GM20000 (cell line): ENCODE measurements around the gene LYRM4.
"Not testable (repeated sequence)": the region's sequence is repeated elsewhere in the genome, so short reads cannot be mapped to it uniquely, and the experiment has no call there.

Experiments
- DNase-seq: peaks from one replicate; pipeline ENCODE4 v3.0.0; 2012; ENCODE audit warnings: low spot score
- TF ChIP-seq, protein P1 (sequence below): IDR thresholded peaks from 2 replicates; pipeline ENCODE4 v1.5.1; 2012; ENCODE audit warnings: mild to moderate bottlenecking, control low read depth; ENCODE audit errors: extremely low read depth, missing control alignments

LYRM4 gene

DNA sequence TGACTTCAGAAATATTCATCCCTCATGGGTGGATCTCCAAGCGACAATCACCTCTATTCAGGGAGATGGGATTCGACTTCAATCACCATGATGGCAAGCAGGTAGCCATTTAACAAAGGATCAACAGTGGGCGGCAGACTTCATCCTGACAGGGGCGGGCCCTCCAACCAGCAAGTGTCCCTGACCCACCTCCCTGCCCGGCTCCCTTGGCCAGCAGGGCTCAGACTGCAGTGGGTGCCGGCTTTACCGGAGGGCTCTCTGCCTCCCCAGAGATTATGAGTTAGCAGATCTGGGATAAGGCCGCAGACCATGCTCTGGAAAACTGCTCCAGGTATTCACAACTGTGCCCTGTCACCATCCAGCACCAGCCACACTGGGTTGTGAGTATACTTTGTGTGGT lies 136.2 kb downstream of the LYRM4 start:
- TF ChIP-seq, protein P1, sequence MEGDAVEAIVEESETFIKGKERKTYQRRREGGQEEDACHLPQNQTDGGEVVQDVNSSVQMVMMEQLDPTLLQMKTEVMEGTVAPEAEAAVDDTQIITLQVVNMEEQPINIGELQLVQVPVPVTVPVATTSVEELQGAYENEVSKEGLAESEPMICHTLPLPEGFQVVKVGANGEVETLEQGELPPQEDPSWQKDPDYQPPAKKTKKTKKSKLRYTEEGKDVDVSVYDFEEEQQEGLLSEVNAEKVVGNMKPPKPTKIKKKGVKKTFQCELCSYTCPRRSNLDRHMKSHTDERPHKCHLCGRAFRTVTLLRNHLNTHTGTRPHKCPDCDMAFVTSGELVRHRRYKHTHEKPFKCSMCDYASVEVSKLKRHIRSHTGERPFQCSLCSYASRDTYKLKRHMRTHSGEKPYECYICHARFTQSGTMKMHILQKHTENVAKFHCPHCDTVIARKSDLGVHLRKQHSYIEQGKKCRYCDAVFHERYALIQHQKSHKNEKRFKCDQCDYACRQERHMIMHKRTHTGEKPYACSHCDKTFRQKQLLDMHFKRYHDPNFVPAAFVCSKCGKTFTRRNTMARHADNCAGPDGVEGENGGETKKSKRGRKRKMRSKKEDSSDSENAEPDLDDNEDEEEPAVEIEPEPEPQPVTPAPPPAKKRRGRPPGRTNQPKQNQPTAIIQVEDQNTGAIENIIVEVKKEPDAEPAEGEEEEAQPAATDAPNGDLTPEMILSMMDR = no peak
- no peak for DNase-seq

DNA sequence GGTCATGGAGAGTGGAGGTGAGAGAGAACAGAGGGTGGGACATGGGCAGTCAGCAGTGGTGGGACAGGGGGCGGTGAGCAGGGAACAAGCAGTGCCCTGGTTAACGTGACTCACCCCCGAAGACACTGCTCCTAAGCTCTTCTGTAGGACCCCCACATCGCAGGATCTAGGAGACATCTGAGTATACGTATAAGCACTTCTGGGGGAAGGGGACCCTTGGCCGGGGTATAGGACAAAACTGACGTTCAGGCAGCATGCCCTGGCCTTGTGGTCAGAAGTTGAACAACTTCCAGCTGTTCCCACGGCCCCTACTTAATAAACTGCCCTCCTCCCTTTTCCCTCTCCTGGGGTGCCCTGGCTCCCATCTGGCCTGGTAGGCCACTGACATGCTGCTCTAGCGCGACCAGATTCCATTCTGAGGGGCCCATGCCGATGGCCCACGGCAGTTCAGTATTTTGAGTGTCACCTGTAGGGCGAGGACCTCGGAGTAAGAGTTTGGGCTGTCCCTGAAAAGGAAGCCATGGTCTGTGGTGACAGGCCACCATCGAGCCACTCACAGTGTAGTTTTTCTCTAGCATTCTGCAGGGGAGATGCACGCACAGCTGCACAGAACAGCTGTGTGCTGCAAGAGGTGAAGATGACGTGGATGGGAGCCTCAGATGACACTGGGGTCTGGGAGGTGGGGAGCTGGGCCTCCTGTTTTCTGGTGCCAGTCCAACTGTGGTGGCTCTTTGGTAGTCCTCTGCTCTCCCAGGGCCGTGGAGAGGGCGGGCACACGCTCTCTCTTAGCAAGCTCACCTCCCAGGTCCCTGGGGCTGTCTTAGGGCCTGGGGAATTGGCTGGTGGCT lies 137.2 kb downstream of the LYRM4 start:
- TF ChIP-seq, protein P1 = no peak
- DNase-seq = no peak

DNA sequence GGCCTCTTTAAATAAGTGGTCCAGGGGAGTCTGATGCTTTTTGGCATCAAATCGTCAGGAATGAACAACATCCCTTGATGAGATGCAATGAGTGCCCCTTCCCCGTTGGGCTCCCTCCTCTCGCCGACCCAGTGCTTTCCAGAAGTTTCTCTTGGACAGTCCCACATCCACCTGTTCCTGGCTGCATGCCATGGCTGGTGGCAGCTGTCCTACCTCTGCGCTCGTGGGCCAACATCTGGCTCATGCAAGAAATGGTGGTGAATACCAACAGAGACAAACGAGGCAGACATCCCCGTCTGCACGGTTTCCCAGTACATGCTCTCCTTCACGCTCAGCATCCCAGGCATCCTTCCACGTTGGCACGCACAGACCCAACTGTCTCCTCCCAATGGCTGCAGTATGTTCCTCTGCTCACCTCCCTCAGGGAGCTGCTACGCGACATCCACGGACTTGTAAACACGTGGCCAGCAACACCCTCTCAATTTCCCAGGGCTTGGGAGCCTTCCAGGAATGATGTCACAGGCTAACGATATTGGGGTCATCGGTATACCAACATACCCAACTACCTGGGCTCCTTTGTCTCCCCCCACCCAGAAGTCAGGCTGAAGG lies 138.1 kb downstream of the LYRM4 start:
- no peak for DNase-seq
- TF ChIP-seq, protein P1 = no peak

DNA sequence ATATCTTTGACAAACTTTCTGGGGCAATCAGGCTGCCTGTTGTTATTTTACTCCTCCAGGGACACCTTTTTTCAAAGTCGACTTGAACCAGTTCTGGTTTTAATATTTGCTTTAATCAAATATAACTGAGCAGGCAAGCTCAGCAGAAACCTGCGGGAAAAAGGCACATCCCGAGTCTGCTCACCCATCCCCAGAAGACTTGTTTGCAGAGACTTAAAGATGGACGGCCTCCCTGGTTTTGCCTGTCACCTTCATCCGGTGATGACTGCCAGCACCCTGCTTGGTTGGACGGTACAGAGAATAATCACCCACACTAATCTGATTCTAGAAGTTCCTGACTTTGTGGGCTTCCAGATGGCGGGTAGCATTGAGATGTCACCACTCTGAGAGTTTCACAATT lies 138.8 kb downstream of the LYRM4 start:
- DNase-seq = no peak
- TF ChIP-seq, protein P1 = no peak

DNA sequence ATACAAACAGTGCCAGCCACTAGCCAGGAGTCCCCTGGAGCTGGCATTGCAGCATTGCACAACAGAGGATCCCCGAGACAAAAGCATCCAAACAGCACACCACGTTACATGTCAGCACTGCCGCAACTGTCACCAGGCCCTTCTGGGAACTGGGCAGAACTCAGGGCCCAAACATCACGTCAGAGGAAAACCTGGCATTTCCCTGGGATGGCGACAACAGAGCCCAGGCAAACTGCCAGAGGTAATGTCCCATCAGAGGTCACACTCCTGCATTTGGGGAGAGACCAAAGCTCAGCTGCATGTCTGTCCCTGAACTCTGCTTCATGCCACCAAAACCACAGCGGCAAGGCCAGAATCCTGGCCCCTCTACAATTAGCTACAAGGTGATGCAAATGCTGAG lies 139.3 kb downstream of the LYRM4 start:
- DNase-seq = no peak
- TF ChIP-seq, protein P1 = no peak

DNA sequence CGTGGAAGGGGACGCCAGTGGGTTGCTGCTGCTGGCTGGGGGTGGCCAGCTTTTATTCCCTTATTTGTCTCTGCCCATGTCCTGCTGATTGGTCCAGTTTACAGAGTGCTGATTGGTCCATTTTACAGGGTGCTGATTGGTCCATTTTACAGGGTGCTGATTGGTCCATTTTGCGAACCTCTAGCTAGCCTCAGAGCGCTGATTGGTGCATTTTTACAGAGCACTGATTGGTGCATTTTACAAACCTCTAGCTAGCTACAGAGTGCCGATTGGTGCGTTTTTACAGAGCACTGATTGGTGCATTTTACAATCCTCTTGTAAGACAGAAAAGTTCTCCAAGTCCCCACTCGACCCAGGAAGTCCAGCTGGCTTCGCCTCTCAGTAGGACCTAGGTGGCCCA lies 140.2 kb downstream of the LYRM4 start:
- DNase-seq = not testable (repeated sequence)

DNA sequence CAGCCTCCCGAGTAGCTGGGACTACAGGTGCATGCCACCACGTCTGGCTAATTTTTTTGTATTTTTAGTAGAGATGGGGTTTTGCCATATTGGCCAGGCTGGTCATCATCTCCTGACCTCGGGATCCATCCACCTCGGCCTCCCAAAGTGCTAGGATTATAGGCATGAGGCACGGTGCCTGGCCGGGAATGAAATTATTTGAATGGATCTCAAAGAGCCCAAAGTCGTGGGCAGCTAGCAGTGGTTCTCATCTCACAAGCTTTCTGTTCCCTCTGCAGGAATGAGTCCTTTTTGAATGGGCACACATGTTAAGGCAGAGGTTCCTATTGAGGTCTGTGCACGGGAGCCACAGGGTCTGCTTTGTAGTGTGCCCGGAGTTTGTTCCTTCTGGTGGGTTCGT lies 140.7 kb downstream of the LYRM4 start:
- TF ChIP-seq, protein P1 = no peak
- DNase-seq = no peak
